ENCODE measurements around the gene FKBP3. TPM values are rescaled to one million over a fixed set of nuclear protein-coding genes. Genes with fewer than 3 reads are reported as not detected.

FKBP3 gene
- total RNA-seq, 1 donor from 2014 or later = 144 TPM

DNA sequence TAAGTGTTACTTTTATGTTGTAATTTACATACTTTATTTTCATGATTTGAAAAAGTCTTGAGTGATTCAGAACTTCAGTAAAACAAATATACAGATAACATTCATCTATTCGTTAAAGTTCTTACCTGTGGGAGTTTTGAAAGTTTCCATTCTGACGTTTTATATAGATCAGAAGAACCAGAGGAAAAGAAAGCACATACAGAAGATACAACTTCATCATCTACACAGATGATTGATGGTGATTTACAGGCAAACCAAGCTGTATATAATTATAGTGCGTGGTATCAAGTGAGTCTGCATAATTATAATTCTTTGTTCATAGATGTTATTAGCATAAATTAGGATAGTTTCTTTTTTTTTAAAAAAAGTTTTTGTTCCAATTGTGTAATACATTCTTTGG lies 20.0 kb downstream of the FKBP3 start:
- Mint-ChIP-seq H3K4me1 (no peaks in the 10 kb centered on the region), H3K4me3 (no peak overlapping the region), H3K36me3 (ENCODE audit: low read depth) (peaks cover 12% of the 10 kb centered on the region), H3K27me3 (ENCODE audit: low read depth) (no peaks in the 10 kb centered on the region), H3K27ac (ENCODE audit: unreplicated experiment) (no peak overlapping the region), H3K9me3 (no peaks in the 10 kb centered on the region)
- TF ChIP-seq, protein P1, sequence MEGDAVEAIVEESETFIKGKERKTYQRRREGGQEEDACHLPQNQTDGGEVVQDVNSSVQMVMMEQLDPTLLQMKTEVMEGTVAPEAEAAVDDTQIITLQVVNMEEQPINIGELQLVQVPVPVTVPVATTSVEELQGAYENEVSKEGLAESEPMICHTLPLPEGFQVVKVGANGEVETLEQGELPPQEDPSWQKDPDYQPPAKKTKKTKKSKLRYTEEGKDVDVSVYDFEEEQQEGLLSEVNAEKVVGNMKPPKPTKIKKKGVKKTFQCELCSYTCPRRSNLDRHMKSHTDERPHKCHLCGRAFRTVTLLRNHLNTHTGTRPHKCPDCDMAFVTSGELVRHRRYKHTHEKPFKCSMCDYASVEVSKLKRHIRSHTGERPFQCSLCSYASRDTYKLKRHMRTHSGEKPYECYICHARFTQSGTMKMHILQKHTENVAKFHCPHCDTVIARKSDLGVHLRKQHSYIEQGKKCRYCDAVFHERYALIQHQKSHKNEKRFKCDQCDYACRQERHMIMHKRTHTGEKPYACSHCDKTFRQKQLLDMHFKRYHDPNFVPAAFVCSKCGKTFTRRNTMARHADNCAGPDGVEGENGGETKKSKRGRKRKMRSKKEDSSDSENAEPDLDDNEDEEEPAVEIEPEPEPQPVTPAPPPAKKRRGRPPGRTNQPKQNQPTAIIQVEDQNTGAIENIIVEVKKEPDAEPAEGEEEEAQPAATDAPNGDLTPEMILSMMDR (conservative IDR thresholded peaks at IDR 0.05) = no peak
- DNase-seq (ENCODE audit: low read depth, low spot score) = no peak

DNA sequence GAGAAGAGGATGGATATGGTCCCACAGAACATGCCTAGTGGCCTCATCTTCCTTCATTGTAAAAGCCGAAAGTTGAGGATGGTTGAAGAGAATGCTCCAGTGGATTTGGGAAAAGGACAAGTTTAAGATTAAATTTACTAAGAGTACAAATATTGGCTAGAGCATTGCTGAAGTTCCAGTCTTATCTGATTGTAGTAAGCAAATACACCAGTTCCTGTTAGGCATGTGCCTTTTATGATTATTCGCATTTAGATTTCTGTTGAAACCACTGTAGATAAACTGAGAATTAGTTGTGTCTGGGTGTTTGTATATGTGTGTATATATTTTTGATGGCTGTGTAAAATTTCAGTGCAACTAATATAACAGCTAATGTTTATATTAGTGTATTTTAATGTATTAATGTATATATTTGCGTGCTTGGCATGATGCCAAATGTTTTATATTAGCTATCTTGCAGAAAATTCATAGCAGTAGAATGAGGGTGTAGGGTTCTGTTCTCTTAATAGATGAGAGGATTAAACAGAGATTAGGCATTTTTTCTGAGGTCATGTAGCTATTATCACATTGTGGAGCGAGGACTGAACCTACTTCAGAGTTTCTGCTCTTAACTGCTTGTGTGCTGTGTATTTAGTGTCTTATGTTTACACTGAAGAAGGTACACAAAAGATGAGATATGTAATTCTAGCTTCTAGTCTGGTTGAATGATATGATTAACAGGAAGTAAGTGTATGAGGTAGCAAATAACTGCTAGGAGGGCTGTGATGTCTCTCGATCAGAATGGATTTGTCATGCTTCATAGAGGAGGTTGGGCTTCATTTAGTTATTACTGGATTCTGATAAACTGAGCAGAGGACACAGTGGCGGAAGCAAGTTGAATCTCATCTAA lies 21.1 kb downstream of the FKBP3 start:
- Mint-ChIP-seq H3K9me3 (no peaks in the 10 kb centered on the region), H3K27me3 (ENCODE audit: low read depth) (no peaks in the 10 kb centered on the region), H3K36me3 (ENCODE audit: low read depth) (peaks cover 5% of the 10 kb centered on the region), H3K4me1 (no peaks in the 10 kb centered on the region), H3K4me3 (no peak overlapping the region), H3K27ac (ENCODE audit: unreplicated experiment) (peak overlapping the region; percentile 28)
- TF ChIP-seq, protein P1 (conservative IDR thresholded peaks at IDR 0.05) = no peak
- DNase-seq (ENCODE audit: low read depth, low spot score) = no peak

DNA sequence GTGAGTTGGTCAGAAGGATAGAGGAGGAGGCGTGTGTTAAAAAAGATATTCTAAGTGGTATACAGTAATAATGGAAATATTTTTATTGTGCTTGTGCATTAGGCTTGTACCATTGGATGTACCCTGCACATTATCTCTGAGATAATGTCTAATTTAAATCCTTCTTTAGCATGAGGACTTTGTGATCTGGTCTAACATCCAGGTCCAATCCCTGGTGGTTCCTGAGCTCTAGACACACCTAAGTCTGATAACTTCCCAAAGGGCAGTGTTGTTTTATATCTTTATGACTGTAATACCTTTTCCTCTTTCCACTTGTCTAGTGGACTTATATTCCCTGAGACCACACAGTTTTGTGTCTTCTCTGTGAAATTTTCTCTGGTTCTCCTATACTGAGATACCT lies 29.7 kb downstream of the FKBP3 start:
- H3K36me3 Mint-ChIP-seq (ENCODE audit: low read depth) = peaks cover 5% of the 10 kb centered on the region
- DNase-seq (ENCODE audit: low read depth, low spot score) = no peak
- H3K27ac Mint-ChIP-seq (ENCODE audit: unreplicated experiment) = no peak overlapping the region
- TF ChIP-seq, protein P1 (conservative IDR thresholded peaks at IDR 0.05) = no peak
- H3K4me3 Mint-ChIP-seq = no peak overlapping the region
- no peaks in the 10 kb centered on the region for H3K9me3 Mint-ChIP-seq
- no peaks in the 10 kb centered on the region for H3K4me1 Mint-ChIP-seq
- H3K27me3 Mint-ChIP-seq (ENCODE audit: low read depth) = no peaks in the 10 kb centered on the region

DNA sequence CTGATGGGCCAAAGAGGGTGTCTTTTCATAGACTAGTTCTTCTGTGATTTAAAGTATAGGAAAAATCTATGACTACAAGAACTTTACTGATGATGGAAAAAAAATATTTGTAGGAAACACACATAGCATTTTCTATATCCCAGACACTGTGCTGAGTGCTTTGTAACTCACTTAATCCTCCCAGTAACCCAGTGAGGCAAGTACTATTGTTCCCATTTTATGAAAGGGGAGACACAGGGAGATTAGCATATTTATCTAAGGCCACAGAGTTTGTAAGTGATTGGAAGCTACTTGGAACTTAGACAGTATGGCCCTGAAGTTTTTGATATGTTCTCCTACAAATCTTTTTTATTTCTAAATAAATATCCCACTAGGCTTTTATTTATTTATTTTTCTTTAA lies 30.5 kb downstream of the FKBP3 start:
- DNase-seq (ENCODE audit: low read depth, low spot score) = no peak
- Mint-ChIP-seq H3K4me1 (no peaks in the 10 kb centered on the region), H3K27ac (ENCODE audit: unreplicated experiment) (no peak overlapping the region), H3K36me3 (ENCODE audit: low read depth) (peaks cover 9% of the 10 kb centered on the region), H3K27me3 (ENCODE audit: low read depth) (no peaks in the 10 kb centered on the region), H3K9me3 (no peaks in the 10 kb centered on the region), H3K4me3 (no peak overlapping the region)
- TF ChIP-seq, protein P1 (conservative IDR thresholded peaks at IDR 0.05) = no peak

- H3K27ac Mint-ChIP-seq (ENCODE audit: unreplicated experiment) = no peak overlapping the region
- TF ChIP-seq, protein P1 (conservative IDR thresholded peaks at IDR 0.05) = no peak
- H3K9me3 Mint-ChIP-seq = no peaks in the 10 kb centered on the region
- H3K27me3 Mint-ChIP-seq (ENCODE audit: low read depth) = no peaks in the 10 kb centered on the region
- H3K4me3 Mint-ChIP-seq = no peak overlapping the region
- no peak for DNase-seq (ENCODE audit: low read depth, low spot score)
- peaks cover 25% of the 10 kb centered on the region for H3K36me3 Mint-ChIP-seq (ENCODE audit: low read depth)
- H3K4me1 Mint-ChIP-seq = no peaks in the 10 kb centered on the region
Measured at GRCh38 chr14:45096218-45096617, 38.1 kb downstream of the FKBP3 start.
